ENCODE results near the gene ZIM2.

ZIM2 gene

DNA sequence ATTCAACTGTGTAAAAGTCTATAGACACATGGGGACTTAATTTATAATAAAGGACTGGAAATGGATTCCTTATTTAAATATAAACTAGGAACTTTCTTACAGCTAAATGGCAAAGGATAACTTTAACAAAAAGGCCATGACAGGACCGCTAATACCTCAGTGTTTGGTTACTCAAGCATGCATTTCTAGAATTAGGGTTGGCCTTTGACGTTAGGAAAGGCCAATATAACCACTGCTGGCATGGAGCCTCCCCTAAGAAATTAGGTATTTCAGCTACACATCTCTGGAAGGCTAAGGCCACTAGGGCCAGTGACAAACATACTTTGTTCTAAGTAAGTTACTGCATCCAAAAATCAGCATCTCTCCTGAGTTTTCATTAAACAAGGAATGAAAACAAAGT lies 9.3 kb downstream of the ZIM2 start:
- Histone ChIP-seq H3K27me3 (replicated peaks; ENCODE audit: control insufficient read depth, insufficient read depth, low read length, poor library complexity, severe bottlenecking) (no peaks in the 10 kb centered on the region), H3K4me3 (ENCODE audit: insufficient read depth, low read depth, low read length, poor library complexity, severe bottlenecking) (no peak overlapping the region), H3K27ac (ENCODE audit: insufficient read depth, low read length, poor library complexity, severe bottlenecking) (no peak overlapping the region), H3K4me1 (ENCODE audit: control insufficient read depth, insufficient read depth, low read length, poor library complexity, severe bottlenecking) (no peaks in the 10 kb centered on the region), H3K36me3 (ENCODE audit: control insufficient read depth, insufficient read depth, low read length) (no peaks in the 10 kb centered on the region), H3K9me3 (ENCODE audit: control insufficient read depth, low read length) (peaks cover 2% of the 10 kb centered on the region)
- no peak for DNase-seq

DNA sequence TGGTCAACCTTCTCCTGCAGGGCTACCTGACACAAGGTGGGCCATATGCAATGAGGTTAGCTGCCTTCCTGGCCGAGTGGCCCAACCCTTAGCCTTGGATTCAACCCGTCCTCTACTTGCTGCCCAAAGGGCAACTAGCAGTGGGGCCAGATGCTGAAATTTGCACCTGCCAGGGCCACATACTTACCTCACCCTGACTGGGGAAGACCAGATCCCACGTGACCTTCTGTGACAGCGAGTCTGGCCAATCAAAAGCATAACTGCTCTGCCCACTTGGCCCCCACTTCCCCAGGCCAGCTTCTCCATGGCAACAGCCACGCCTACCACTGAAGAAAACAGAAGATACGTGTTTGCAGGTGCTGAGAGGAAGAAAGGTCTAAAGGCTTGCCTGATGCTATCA lies 10.9 kb downstream of the ZIM2 start:
- no peaks in the 10 kb centered on the region for H3K4me1 ChIP-seq (ENCODE audit: control insufficient read depth, insufficient read depth, low read length, poor library complexity, severe bottlenecking)
- no peaks in the 10 kb centered on the region for H3K27me3 ChIP-seq (replicated peaks; ENCODE audit: control insufficient read depth, insufficient read depth, low read length, poor library complexity, severe bottlenecking)
- no peak for DNase-seq
- no peak overlapping the region for H3K4me3 ChIP-seq (ENCODE audit: insufficient read depth, low read depth, low read length, poor library complexity, severe bottlenecking)
- peaks cover 2% of the 10 kb centered on the region for H3K9me3 ChIP-seq (ENCODE audit: control insufficient read depth, low read length)
- H3K36me3 ChIP-seq (ENCODE audit: control insufficient read depth, insufficient read depth, low read length): no peaks in the 10 kb centered on the region
- no peak overlapping the region for H3K27ac ChIP-seq (ENCODE audit: insufficient read depth, low read length, poor library complexity, severe bottlenecking)

- Histone ChIP-seq H3K27ac (ENCODE audit: insufficient read depth, low read length, poor library complexity, severe bottlenecking) (no peak overlapping the region), H3K36me3 (ENCODE audit: control insufficient read depth, insufficient read depth, low read length) (no peaks in the 10 kb centered on the region), H3K4me3 (ENCODE audit: insufficient read depth, low read depth, low read length, poor library complexity, severe bottlenecking) (no peak overlapping the region), H3K4me1 (ENCODE audit: control insufficient read depth, insufficient read depth, low read length, poor library complexity, severe bottlenecking) (no peaks in the 10 kb centered on the region), H3K27me3 (replicated peaks; ENCODE audit: control insufficient read depth, insufficient read depth, low read length, poor library complexity, severe bottlenecking) (no peaks in the 10 kb centered on the region), H3K9me3 (ENCODE audit: control insufficient read depth, low read length) (no peaks in the 10 kb centered on the region)
- no peak for DNase-seq
These were observed 12.8 kb downstream of the ZIM2 start for GRCh38 chr19:56827708-56828107.

DNA sequence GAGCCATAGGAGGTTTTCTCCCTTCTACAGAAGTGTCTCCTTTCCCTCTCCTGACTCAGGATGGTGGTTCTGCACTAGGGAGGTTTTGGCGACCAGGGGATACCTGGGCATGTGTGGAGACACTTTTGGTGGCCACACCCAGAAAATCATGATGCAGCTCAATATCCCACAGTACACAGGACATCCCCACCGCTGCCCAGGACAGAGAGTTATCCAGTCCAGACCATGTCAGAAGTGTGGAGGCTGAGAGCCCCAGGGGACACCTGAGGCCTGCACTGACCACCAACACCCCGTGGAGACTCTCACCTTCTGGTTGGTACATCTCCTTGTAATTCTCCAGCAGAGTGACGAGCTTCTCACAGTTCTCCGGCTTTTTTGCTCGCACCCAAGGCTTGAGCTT lies 16.6 kb downstream of the ZIM2 start:
- Histone ChIP-seq H3K4me1 (ENCODE audit: control insufficient read depth, insufficient read depth, low read length, poor library complexity, severe bottlenecking) (no peaks in the 10 kb centered on the region), H3K9me3 (ENCODE audit: control insufficient read depth, low read length) (no peaks in the 10 kb centered on the region), H3K27ac (ENCODE audit: insufficient read depth, low read length, poor library complexity, severe bottlenecking) (no peak overlapping the region), H3K27me3 (replicated peaks; ENCODE audit: control insufficient read depth, insufficient read depth, low read length, poor library complexity, severe bottlenecking) (no peaks in the 10 kb centered on the region), H3K4me3 (ENCODE audit: insufficient read depth, low read depth, low read length, poor library complexity, severe bottlenecking) (no peak overlapping the region), H3K36me3 (ENCODE audit: control insufficient read depth, insufficient read depth, low read length) (no peaks in the 10 kb centered on the region)
- no peak for DNase-seq

DNA sequence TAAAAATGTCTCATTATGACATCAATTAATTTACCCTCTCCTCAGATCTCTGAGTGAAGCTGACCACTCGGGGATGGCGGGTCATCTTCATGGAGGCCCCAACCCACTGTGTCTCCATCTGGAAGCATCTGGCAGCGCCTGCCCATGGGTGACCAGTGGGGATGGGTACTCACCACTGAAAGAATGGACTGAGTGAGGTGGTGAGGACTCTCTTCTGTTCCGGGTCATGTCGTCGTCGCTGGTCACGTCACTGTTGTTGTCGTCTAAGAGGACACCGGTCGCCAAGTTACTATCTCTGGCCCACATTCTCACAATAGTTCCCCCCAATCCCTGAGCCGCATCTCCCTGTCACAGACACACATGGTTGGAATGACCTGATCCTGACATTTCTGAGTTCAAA lies 17.1 kb downstream of the ZIM2 start:
- H3K4me3 ChIP-seq (ENCODE audit: insufficient read depth, low read depth, low read length, poor library complexity, severe bottlenecking): no peak overlapping the region
- no peaks in the 10 kb centered on the region for H3K27me3 ChIP-seq (replicated peaks; ENCODE audit: control insufficient read depth, insufficient read depth, low read length, poor library complexity, severe bottlenecking)
- no peaks in the 10 kb centered on the region for H3K36me3 ChIP-seq (ENCODE audit: control insufficient read depth, insufficient read depth, low read length)
- no peak for DNase-seq
- no peaks in the 10 kb centered on the region for H3K9me3 ChIP-seq (ENCODE audit: control insufficient read depth, low read length)
- H3K4me1 ChIP-seq (ENCODE audit: control insufficient read depth, insufficient read depth, low read length, poor library complexity, severe bottlenecking): no peaks in the 10 kb centered on the region
- H3K27ac ChIP-seq (ENCODE audit: insufficient read depth, low read length, poor library complexity, severe bottlenecking): no peak overlapping the region

GRCh38 chr19:56822755-56823154 lies 17.8 kb downstream of the ZIM2 start:
- DNase-seq: no peak
- Histone ChIP-seq H3K4me3 (ENCODE audit: insufficient read depth, low read depth, low read length, poor library complexity, severe bottlenecking) (no peak overlapping the region), H3K27me3 (replicated peaks; ENCODE audit: control insufficient read depth, insufficient read depth, low read length, poor library complexity, severe bottlenecking) (no peaks in the 10 kb centered on the region), H3K9me3 (ENCODE audit: control insufficient read depth, low read length) (no peaks in the 10 kb centered on the region), H3K27ac (ENCODE audit: insufficient read depth, low read length, poor library complexity, severe bottlenecking) (no peak overlapping the region), H3K36me3 (ENCODE audit: control insufficient read depth, insufficient read depth, low read length) (no peaks in the 10 kb centered on the region), H3K4me1 (ENCODE audit: control insufficient read depth, insufficient read depth, low read length, poor library complexity, severe bottlenecking) (no peaks in the 10 kb centered on the region)

GRCh38 chr19:56821675-56822074 lies 18.9 kb downstream of the ZIM2 start:
- H3K4me1 ChIP-seq (ENCODE audit: control insufficient read depth, insufficient read depth, low read length, poor library complexity, severe bottlenecking): no peaks in the 10 kb centered on the region
- H3K27me3 ChIP-seq (replicated peaks; ENCODE audit: control insufficient read depth, insufficient read depth, low read length, poor library complexity, severe bottlenecking): no peaks in the 10 kb centered on the region
- no peaks in the 10 kb centered on the region for H3K36me3 ChIP-seq (ENCODE audit: control insufficient read depth, insufficient read depth, low read length)
- no peak overlapping the region for H3K27ac ChIP-seq (ENCODE audit: insufficient read depth, low read length, poor library complexity, severe bottlenecking)
- H3K9me3 ChIP-seq (ENCODE audit: control insufficient read depth, low read length): no peaks in the 10 kb centered on the region
- DNase-seq: no peak
- no peak overlapping the region for H3K4me3 ChIP-seq (ENCODE audit: insufficient read depth, low read depth, low read length, poor library complexity, severe bottlenecking)

DNA sequence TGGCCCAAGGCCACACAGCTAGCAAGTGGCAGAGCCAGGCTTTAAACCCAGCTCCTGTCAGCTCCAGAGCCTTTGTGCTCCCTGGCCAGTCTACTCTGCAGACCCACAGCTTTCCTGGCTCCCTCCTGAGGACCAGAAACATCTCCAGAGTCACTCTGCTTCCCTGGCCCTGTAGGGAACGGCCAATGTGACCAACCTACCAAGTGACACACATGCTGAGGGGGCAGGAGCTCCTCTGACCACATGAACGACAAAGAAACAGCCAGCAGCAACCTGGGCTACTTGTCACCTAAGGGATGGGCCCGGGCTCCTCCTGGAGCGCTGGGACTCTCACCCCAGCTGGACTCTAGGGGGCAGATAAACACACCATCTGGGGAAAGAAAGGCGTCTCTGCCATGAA lies 19.3 kb downstream of the ZIM2 start:
- H3K27me3 ChIP-seq (replicated peaks; ENCODE audit: control insufficient read depth, insufficient read depth, low read length, poor library complexity, severe bottlenecking): no peaks in the 10 kb centered on the region
- no peaks in the 10 kb centered on the region for H3K36me3 ChIP-seq (ENCODE audit: control insufficient read depth, insufficient read depth, low read length)
- no peak overlapping the region for H3K4me3 ChIP-seq (ENCODE audit: insufficient read depth, low read depth, low read length, poor library complexity, severe bottlenecking)
- H3K4me1 ChIP-seq (ENCODE audit: control insufficient read depth, insufficient read depth, low read length, poor library complexity, severe bottlenecking): no peaks in the 10 kb centered on the region
- no peak for DNase-seq
- no peak overlapping the region for H3K27ac ChIP-seq (ENCODE audit: insufficient read depth, low read length, poor library complexity, severe bottlenecking)
- H3K9me3 ChIP-seq (ENCODE audit: control insufficient read depth, low read length): no peaks in the 10 kb centered on the region

- H3K36me3 ChIP-seq (ENCODE audit: control insufficient read depth, insufficient read depth, low read length): no peaks in the 10 kb centered on the region
- H3K4me1 ChIP-seq (ENCODE audit: control insufficient read depth, insufficient read depth, low read length, poor library complexity, severe bottlenecking): no peaks in the 10 kb centered on the region
- H3K9me3 ChIP-seq (ENCODE audit: control insufficient read depth, low read length): peaks cover 4% of the 10 kb centered on the region
- H3K27me3 ChIP-seq (replicated peaks; ENCODE audit: control insufficient read depth, insufficient read depth, low read length, poor library complexity, severe bottlenecking): no peaks in the 10 kb centered on the region
- no peak overlapping the region for H3K4me3 ChIP-seq (ENCODE audit: insufficient read depth, low read depth, low read length, poor library complexity, severe bottlenecking)
- no peak for DNase-seq
- H3K27ac ChIP-seq (ENCODE audit: insufficient read depth, low read length, poor library complexity, severe bottlenecking): no peak overlapping the region
These were observed 21.4 kb downstream of the ZIM2 start for GRCh38 chr19:56819166-56819565.

DNA sequence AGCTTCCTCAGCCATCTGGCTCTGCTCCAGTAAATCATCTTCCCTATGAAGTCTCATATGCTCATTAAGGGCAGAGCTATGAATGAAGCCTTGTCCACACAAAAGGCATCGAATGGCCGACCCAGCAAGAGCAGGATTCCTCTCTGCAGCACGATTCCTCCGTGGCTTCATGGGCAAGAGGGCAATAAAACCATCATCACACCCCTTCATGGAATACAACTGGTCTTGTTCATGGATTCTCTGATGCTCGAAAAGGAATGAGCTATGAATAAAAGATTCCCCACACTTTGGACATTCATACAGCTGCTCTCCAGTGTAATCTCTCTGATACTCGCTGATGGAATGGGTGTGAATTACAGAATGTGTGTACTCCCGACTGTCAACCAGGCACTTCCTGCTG lies 25.9 kb downstream of the ZIM2 start:
- H3K27me3 ChIP-seq (replicated peaks; ENCODE audit: control insufficient read depth, insufficient read depth, low read length, poor library complexity, severe bottlenecking): no peaks in the 10 kb centered on the region
- H3K4me1 ChIP-seq (ENCODE audit: control insufficient read depth, insufficient read depth, low read length, poor library complexity, severe bottlenecking): no peaks in the 10 kb centered on the region
- DNase-seq: no peak
- no peak overlapping the region for H3K27ac ChIP-seq (ENCODE audit: insufficient read depth, low read length, poor library complexity, severe bottlenecking)
- no peaks in the 10 kb centered on the region for H3K36me3 ChIP-seq (ENCODE audit: control insufficient read depth, insufficient read depth, low read length)
- no peak overlapping the region for H3K4me3 ChIP-seq (ENCODE audit: insufficient read depth, low read depth, low read length, poor library complexity, severe bottlenecking)
- peaks cover 4% of the 10 kb centered on the region for H3K9me3 ChIP-seq (ENCODE audit: control insufficient read depth, low read length)

GRCh38 chr19:56813531-56813930 lies 27.0 kb downstream of the ZIM2 start:
- Histone ChIP-seq H3K36me3 (ENCODE audit: control insufficient read depth, insufficient read depth, low read length) (no peaks in the 10 kb centered on the region), H3K27me3 (replicated peaks; ENCODE audit: control insufficient read depth, insufficient read depth, low read length, poor library complexity, severe bottlenecking) (no peaks in the 10 kb centered on the region), H3K27ac (ENCODE audit: insufficient read depth, low read length, poor library complexity, severe bottlenecking) (no peak overlapping the region), H3K4me1 (ENCODE audit: control insufficient read depth, insufficient read depth, low read length, poor library complexity, severe bottlenecking) (no peaks in the 10 kb centered on the region), H3K9me3 (ENCODE audit: control insufficient read depth, low read length) (peaks cover 4% of the 10 kb centered on the region), H3K4me3 (ENCODE audit: insufficient read depth, low read depth, low read length, poor library complexity, severe bottlenecking) (no peak overlapping the region)
- DNase-seq: no peak
